Measurements from ENCODE around the gene MEI1. TPM values are rescaled to one million over a fixed set of nuclear protein-coding genes. Genes with fewer than 3 reads are reported as not detected.

Gene MEI1
- total RNA-seq, 1 experiment from 2014 or later: 0.18 TPM

DNA sequence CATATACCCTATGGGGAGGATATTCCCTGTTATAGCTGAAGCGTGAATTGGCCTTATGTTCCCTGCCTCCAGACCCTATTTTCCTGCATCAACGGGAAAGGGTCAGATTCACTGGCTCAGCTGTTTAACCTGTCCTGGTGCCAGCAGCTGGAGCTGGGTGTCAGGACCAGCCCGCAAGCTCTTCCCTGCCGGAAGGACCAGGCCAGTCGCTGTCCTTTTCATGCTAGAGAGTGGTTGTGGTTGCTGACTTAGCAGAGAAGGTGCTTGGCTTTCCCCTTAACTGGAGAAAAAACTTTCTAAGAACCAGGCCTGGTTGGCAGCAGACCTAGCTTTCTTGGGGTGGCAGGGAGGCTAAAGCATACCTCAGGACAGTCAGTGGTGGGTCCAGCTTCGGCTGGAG is 128.4 kb downstream of the MEI1 start:
- in situ Hi-C loops (cut with HindIII; ENCODE audit: low pct_unique_long_range_greater_than_20kb, low sequenced_read_pairs) (no loop called here), intact Hi-C loops (cut with micrococcal nuclease; ENCODE audit: unreplicated experiment) (no loop called here)
- no peaks in the 10 kb centered on the region for H3K27me3 ChIP-seq (ENCODE audit: control insufficient read depth, insufficient read depth, low read length)
- H3K9me3 ChIP-seq (ENCODE audit: control insufficient read depth, insufficient read depth, low read depth, low read length): no peaks in the 10 kb centered on the region
- H3K27ac ChIP-seq (ENCODE audit: low read length): no peak overlapping the region
- no peak overlapping the region for H3K4me3 ChIP-seq (ENCODE audit: low read depth in 2 of 2, low read length in 2 of 2)
- BruUV-seq (replicated peaks): no TSS peak
- H3K36me3 ChIP-seq (ENCODE audit: control insufficient read depth, insufficient read depth, low read length): no peaks in the 10 kb centered on the region
- TF ChIP-seq, protein P1, sequence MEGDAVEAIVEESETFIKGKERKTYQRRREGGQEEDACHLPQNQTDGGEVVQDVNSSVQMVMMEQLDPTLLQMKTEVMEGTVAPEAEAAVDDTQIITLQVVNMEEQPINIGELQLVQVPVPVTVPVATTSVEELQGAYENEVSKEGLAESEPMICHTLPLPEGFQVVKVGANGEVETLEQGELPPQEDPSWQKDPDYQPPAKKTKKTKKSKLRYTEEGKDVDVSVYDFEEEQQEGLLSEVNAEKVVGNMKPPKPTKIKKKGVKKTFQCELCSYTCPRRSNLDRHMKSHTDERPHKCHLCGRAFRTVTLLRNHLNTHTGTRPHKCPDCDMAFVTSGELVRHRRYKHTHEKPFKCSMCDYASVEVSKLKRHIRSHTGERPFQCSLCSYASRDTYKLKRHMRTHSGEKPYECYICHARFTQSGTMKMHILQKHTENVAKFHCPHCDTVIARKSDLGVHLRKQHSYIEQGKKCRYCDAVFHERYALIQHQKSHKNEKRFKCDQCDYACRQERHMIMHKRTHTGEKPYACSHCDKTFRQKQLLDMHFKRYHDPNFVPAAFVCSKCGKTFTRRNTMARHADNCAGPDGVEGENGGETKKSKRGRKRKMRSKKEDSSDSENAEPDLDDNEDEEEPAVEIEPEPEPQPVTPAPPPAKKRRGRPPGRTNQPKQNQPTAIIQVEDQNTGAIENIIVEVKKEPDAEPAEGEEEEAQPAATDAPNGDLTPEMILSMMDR (IDR thresholded peaks at IDR 0.05): no peak
- TF ChIP-seq POLR2AphosphoS5 (IDR thresholded peaks at IDR 0.05; ENCODE audit: low read depth, low read length): no peak
- no peak for TF ChIP-seq SIN3A (IDR thresholded peaks at IDR 0.05; ENCODE audit: borderline replicate concordance, insufficient read depth, low read depth, low read length)
- no peak for TF ChIP-seq REST (IDR thresholded peaks at IDR 0.05; ENCODE audit: insufficient read depth in 1 of 2, low read depth in 2 of 2, low read length in 1 of 2)
- no peak for TF ChIP-seq TCF7L2 (IDR thresholded peaks at IDR 0.05; ENCODE audit: low read depth, low read length)
- ATAC-seq (no peak), DNase-seq (ENCODE audit: low read depth, low spot score) (no peak)
- peaks cover 11% of the 10 kb centered on the region for H3K4me1 ChIP-seq (ENCODE audit: control insufficient read depth, insufficient read depth, low read length)
- CTCF ChIA-PET: no interaction called here
- POLR2A ChIA-PET: no interaction called here

GRCh38 chr22:41828516-41828915 is 129.2 kb downstream of the MEI1 start:
- intact Hi-C loops (cut with micrococcal nuclease; ENCODE audit: unreplicated experiment): no loop called here
- CTCF ChIA-PET: no interaction called here

More at GRCh38 chr22:41828516-41828915, 129.2 kb downstream of the MEI1 start:
- Histone ChIP-seq H3K4me3 (ENCODE audit: low read depth in 2 of 2, low read length in 2 of 2) (no peak overlapping the region), H3K4me1 (ENCODE audit: control insufficient read depth, insufficient read depth, low read length) (peaks cover 11% of the 10 kb centered on the region), H3K36me3 (ENCODE audit: control insufficient read depth, insufficient read depth, low read length) (peaks cover 2% of the 10 kb centered on the region; the same call in 1 of the 2 replicates), H3K27me3 (ENCODE audit: control insufficient read depth, insufficient read depth, low read length) (no peaks in the 10 kb centered on the region), H3K9me3 (ENCODE audit: control insufficient read depth, insufficient read depth, low read depth, low read length) (no peaks in the 10 kb centered on the region), H3K27ac (ENCODE audit: low read length) (no peak overlapping the region)
- POLR2A ChIA-PET: interaction anchor here (0.5 kb wide), 1 partner anchor 86 kb away, joined by 8 read pairs; no protein-coding TSS in a partner anchor
- no TSS peak for BruUV-seq (replicated peaks)
- in situ Hi-C loops (cut with HindIII; ENCODE audit: low pct_unique_long_range_greater_than_20kb, low sequenced_read_pairs): no loop called here
- TF ChIP-seq SIN3A (IDR thresholded peaks at IDR 0.05; ENCODE audit: borderline replicate concordance, insufficient read depth, low read depth, low read length) (no peak), POLR2AphosphoS5 (IDR thresholded peaks at IDR 0.05; ENCODE audit: low read depth, low read length) (no peak)
- TF ChIP-seq, protein P1 (IDR thresholded peaks at IDR 0.05): no peak
- ATAC-seq: no peak
- no peak for DNase-seq (ENCODE audit: low read depth, low spot score)

Measured in Panc1 (cell line).